ENCODE results near the gene NAV3.

Gene NAV3

GRCh38 chr12:77830583-77831351 is at the start of gene NAV3:
NAV3 (plus strand) TSS chr12:77830894; CDS start chr12:77831462, 568 bp downstream.
- DNase-seq (ENCODE audit: low read depth in 2 of 2) = no peak

- DNase-seq (ENCODE audit: low read depth in 2 of 2) = no peak
Observed at GRCh38 chr12:77782034-77782433, 48.7 kb upstream of the NAV3 start.

- DNase-seq (ENCODE audit: low read depth in 2 of 2) = no peak
Observed at GRCh38 chr12:77782766-77783165, 47.9 kb upstream of the NAV3 start.

GRCh38 chr12:77785211-77785610 is 45.5 kb upstream of the NAV3 start:
- no peak for DNase-seq (ENCODE audit: low read depth in 2 of 2)

- no peak for DNase-seq (ENCODE audit: low read depth in 2 of 2)
Observed at GRCh38 chr12:77786675-77787074, 44.0 kb upstream of the NAV3 start.

GRCh38 chr12:77788231-77789168 is 42.2 kb upstream of the NAV3 start:
- no peak for DNase-seq (ENCODE audit: low read depth in 2 of 2)

- no peak for DNase-seq (ENCODE audit: low read depth in 2 of 2)
Observed at GRCh38 chr12:77795699-77796098, 35.0 kb upstream of the NAV3 start.

- no peak for DNase-seq (ENCODE audit: low read depth in 2 of 2)
Observed at GRCh38 chr12:77796775-77797174, 33.9 kb upstream of the NAV3 start.

GRCh38 chr12:77800501-77800900 is 30.2 kb upstream of the NAV3 start:
- DNase-seq (ENCODE audit: low read depth in 2 of 2) = no peak

- no peak for DNase-seq (ENCODE audit: low read depth in 2 of 2)
Observed at GRCh38 chr12:77808534-77808933, 22.2 kb upstream of the NAV3 start.

GRCh38 chr12:77813558-77813957 is 17.1 kb upstream of the NAV3 start:
- DNase-seq (ENCODE audit: low read depth in 2 of 2) = no peak

GRCh38 chr12:77814386-77814785 is 16.3 kb upstream of the NAV3 start:
- DNase-seq (ENCODE audit: low read depth in 2 of 2) = no peak

- no peak for DNase-seq (ENCODE audit: low read depth in 2 of 2)
Observed at GRCh38 chr12:77816196-77816595, 14.5 kb upstream of the NAV3 start.

GRCh38 chr12:77817276-77817675 is 13.4 kb upstream of the NAV3 start:
- DNase-seq (ENCODE audit: low read depth in 2 of 2) = no peak

- DNase-seq (ENCODE audit: low read depth in 2 of 2) = no peak
Observed at GRCh38 chr12:77818351-77818750, 12.3 kb upstream of the NAV3 start.

- no peak for DNase-seq (ENCODE audit: low read depth in 2 of 2)
Observed at GRCh38 chr12:77821699-77822203, 8.9 kb upstream of the NAV3 start.

- no peak for DNase-seq (ENCODE audit: low read depth in 2 of 2)
Observed at GRCh38 chr12:77833329-77833728, 2.6 kb downstream of the NAV3 start.

GRCh38 chr12:77834618-77835017 is 3.9 kb downstream of the NAV3 start:
- no peak for DNase-seq (ENCODE audit: low read depth in 2 of 2)

- no peak for DNase-seq (ENCODE audit: low read depth in 2 of 2)
Observed at GRCh38 chr12:77835969-77836368, 5.3 kb downstream of the NAV3 start.

GRCh38 chr12:77837876-77838291 is 7.2 kb downstream of the NAV3 start:
- DNase-seq (ENCODE audit: low read depth in 2 of 2) = no peak

GRCh38 chr12:77841521-77841920 is 10.8 kb downstream of the NAV3 start:
- DNase-seq (ENCODE audit: low read depth in 2 of 2) = no peak

GRCh38 chr12:77842430-77842829 is 11.7 kb downstream of the NAV3 start:
- DNase-seq (ENCODE audit: low read depth in 2 of 2) = no peak

GRCh38 chr12:77845831-77846230 is 15.1 kb downstream of the NAV3 start:
- no peak for DNase-seq (ENCODE audit: low read depth in 2 of 2)
